ENCODE results near the gene DNM3.

- no peak for TF ChIP-seq YY1 (IDR thresholded peaks at IDR 0.05; ENCODE audit: low read depth, low read length)
- no peak for TF ChIP-seq CEBPB (IDR thresholded peaks at IDR 0.05; ENCODE audit: low read depth, low read length)
- TF ChIP-seq PHF8 (conservative IDR thresholded peaks at IDR 0.05; ENCODE audit: low read depth, low read length), result no peak
- no peak for TF ChIP-seq CTCF (IDR thresholded peaks at IDR 0.05; ENCODE audit: control extremely low read depth in 1 of 3, insufficient read depth in 1 of 3, low read depth in 1 of 3, low read length in 3 of 3)
- no peak for TF ChIP-seq EP300 (IDR thresholded peaks at IDR 0.05; ENCODE audit: borderline replicate concordance in 1 of 2, low read depth in 2 of 2, low read length in 2 of 2)
- no peak for TF ChIP-seq EZH2 (IDR thresholded peaks at IDR 0.05; ENCODE audit: low read depth, low read length, severe bottlenecking)
- TF ChIP-seq ATF3 (IDR thresholded peaks at IDR 0.05; ENCODE audit: insufficient read depth, low read depth, low read length), result no peak
- TF ChIP-seq POLR2A (IDR thresholded peaks at IDR 0.05; ENCODE audit: control extremely low read depth in 1 of 2, low read depth in 2 of 2, low read length in 2 of 2), result no peak
- no peak for TF ChIP-seq SP1 (IDR thresholded peaks at IDR 0.05; ENCODE audit: low read depth, low read length)
- TF ChIP-seq ATF2 (IDR thresholded peaks at IDR 0.05; ENCODE audit: low read length), result no peak
- TF ChIP-seq RBBP5 (IDR thresholded peaks at IDR 0.05; ENCODE audit: borderline replicate concordance, low read depth, low read length), result no peak
- TF ChIP-seq FOSL1 (IDR thresholded peaks at IDR 0.05; ENCODE audit: insufficient read depth, low read depth, low read length), result no peak
- TF ChIP-seq SIN3A (conservative IDR thresholded peaks at IDR 0.05 in 1 of 2, IDR thresholded peaks at IDR 0.05 in 1 of 2; ENCODE audit: low read depth in 1 of 2, low read length in 2 of 2), result no peak
Measured at GRCh38 chr1:172393354-172393753, 552.1 kb downstream of the DNM3 start.

All from H1 (cell line).